GM19397 (cell line): ENCODE data around the gene DYNC2I2.
"Not testable (repeated sequence)": the region's sequence is repeated elsewhere in the genome, so short reads cannot be mapped to it uniquely, and the experiment has no call there.

ENCODE experiments used
- ATAC-seq: cut with Tn5 transposase; IDR thresholded peaks from one replicate; pipeline ENCODE4 v1.9.1; 2021; ENCODE audit warnings: mild to moderate bottlenecking, moderate library complexity; ENCODE audit not compliant: unreplicated experiment

Gene DYNC2I2

GRCh38 chr9:128656416-128657343 is at the start of gene DYNC2I2:
Gene DYNC2I2 (minus strand): TSS chr9:128656847. CDS start chr9:128656726, 121 bp downstream.
- ATAC-seq = peak; percentile 74

- ATAC-seq = no peak
Measured at GRCh38 chr9:128706045-128706444, 49.4 kb upstream of the DYNC2I2 start.

GRCh38 chr9:128705051-128705965 is 48.7 kb upstream of the DYNC2I2 start:
- no peak for ATAC-seq

- ATAC-seq = no peak
Measured at GRCh38 chr9:128704356-128704670, 47.7 kb upstream of the DYNC2I2 start.

- no peak for ATAC-seq
Measured at GRCh38 chr9:128703616-128704355, 47.1 kb upstream of the DYNC2I2 start.

GRCh38 chr9:128702949-128703615 is 46.4 kb upstream of the DYNC2I2 start:
- ATAC-seq = peak; percentile 19

GRCh38 chr9:128702445-128702948 is 45.9 kb upstream of the DYNC2I2 start, which contains the start of gene PKN3:
Gene PKN3 (plus strand): TSS chr9:128702503. CDS start chr9:128702916, 413 bp downstream.
- peak; percentile 79 for ATAC-seq

- ATAC-seq = no peak
Measured at GRCh38 chr9:128701227-128701854, 44.7 kb upstream of the DYNC2I2 start.

GRCh38 chr9:128699096-128699795 is 42.6 kb upstream of the DYNC2I2 start:
- ATAC-seq = not testable (repeated sequence)

GRCh38 chr9:128696923-128697707 is 40.5 kb upstream of the DYNC2I2 start:
- no peak for ATAC-seq

GRCh38 chr9:128694344-128694743 is 37.7 kb upstream of the DYNC2I2 start:
- ATAC-seq = no peak

- not testable (repeated sequence) for ATAC-seq
Measured at GRCh38 chr9:128693738-128694137, 37.1 kb upstream of the DYNC2I2 start.

GRCh38 chr9:128690684-128691034 is 34.0 kb upstream of the DYNC2I2 start:
- ATAC-seq = no peak

GRCh38 chr9:128689820-128690683 is 33.4 kb upstream of the DYNC2I2 start:
- ATAC-seq = no peak

- peak; percentile 26 for ATAC-seq
Measured at GRCh38 chr9:128689293-128689774, 32.7 kb upstream of the DYNC2I2 start.

- peak; percentile 79 for ATAC-seq
Measured at GRCh38 chr9:128688501-128689292, 32.0 kb upstream of the DYNC2I2 start, which contains the start of gene SET. Gene SET (plus strand): TSS chr9:128689222. CDS start chr9:128689583, 361 bp downstream.
